IMR-90 (cell line): ENCODE data around the gene SYTL2. TPM values are rescaled to one million over a fixed set of nuclear protein-coding genes. Genes with fewer than 3 reads are reported as not detected.
A peak's percentile ranks its signal among the peaks of the same experiment; 100 is the strongest.

Source experiments
- ATAC-seq: fragments of 200-7000 bp; cut with Tn5 transposase; 2 replicates; pipeline ENCODE4 v1.9.1; 2020; ENCODE audit warnings: low read depth, mild to moderate bottlenecking, moderate library complexity
- BruUV-seq: library from RNA; stranded (reverse); fragments of 400-500 nt; replicated peaks from 2 replicates; lab custom pipeline; 2021; lab: Mats Ljungman, UMichigan
- CTCF ChIA-PET: fragments of 300-600 bp; formaldehyde crosslinking; extraction: SDS; loops from one replicate; lab custom pipeline; 2021; ENCODE audit warnings: antibody characterized with exemption; lab: Yijun Ruan, JAX
- POLR2A ChIA-PET: fragments of 300-600 bp; sonication (Branson Sonifier 250); formaldehyde crosslinking; loops from one replicate; lab custom pipeline; 2022; ENCODE audit warnings: antibody characterized with exemption; ENCODE audit not compliant: unreplicated experiment; lab: Charles Lee
- DNase-seq: peaks from one replicate; pipeline ENCODE4 v3.0.0; 2013
- H2AFZ ChIP-seq: replicated peaks from 2 replicates; pipeline ENCODE3; 2013; ENCODE audit warnings: low read length, mild to moderate bottlenecking; ENCODE audit not compliant: poor library complexity
- H2AK5ac ChIP-seq: 2 replicates; pipeline ENCODE4 v1.6.1; 2013; ENCODE audit warnings: low read depth, low read length, inconsistent platforms
- H2AK9ac ChIP-seq: replicated peaks from 2 replicates; pipeline ENCODE3; 2013; ENCODE audit warnings: mild to moderate bottlenecking, low read depth, low read length, moderate library complexity; ENCODE audit not compliant: poor library complexity
- H2BK120ac ChIP-seq: 2 replicates; pipeline ENCODE4 v1.6.1; 2013; ENCODE audit warnings: low read depth, low read length, inconsistent platforms
- H2BK15ac ChIP-seq: 3 replicates; pipeline ENCODE4 v1.6.1; 2013; ENCODE audit warnings: low read depth, low read length, inconsistent platforms
- H2BK20ac ChIP-seq: 2 replicates; pipeline ENCODE4 v1.6.1; 2013; ENCODE audit warnings: low read depth, mild to moderate bottlenecking, inconsistent platforms, low read length, moderate library complexity
- H2BK5ac ChIP-seq: 2 replicates; pipeline ENCODE4 v1.6.1; 2013; ENCODE audit warnings: mild to moderate bottlenecking, low read depth, low read length, inconsistent platforms; ENCODE audit not compliant: poor library complexity, severe bottlenecking
- H3K14ac ChIP-seq: replicated peaks from 2 replicates; pipeline ENCODE4 v1.6.1; 2013; ENCODE audit warnings: low read depth, low read length, inconsistent platforms
- H3K18ac ChIP-seq: 2 replicates; pipeline ENCODE4 v1.6.1; 2013; ENCODE audit warnings: low read depth, low read length, control low read depth
- H3K23ac ChIP-seq: 2 replicates; pipeline ENCODE4 v1.6.1; 2013; ENCODE audit warnings: low read depth, low read length, inconsistent platforms
- H3K27ac ChIP-seq: 2 replicates; pipeline ENCODE4 v1.5.1; 2013; ENCODE audit warnings: mild to moderate bottlenecking, control low read depth, low read length; ENCODE audit not compliant: insufficient read depth
- H3K27me3 ChIP-seq: 2 replicates; pipeline ENCODE4 v1.6.1; 2013; ENCODE audit warnings: low read length; ENCODE audit not compliant: control insufficient read depth, insufficient read depth
- H3K36me3 ChIP-seq: 2 replicates; pipeline ENCODE4 v1.6.1; 2013; ENCODE audit warnings: low read length, mixed read lengths; ENCODE audit not compliant: control insufficient read depth, insufficient read depth
- H3K4ac ChIP-seq: 2 replicates; pipeline ENCODE4 v1.6.1; 2013; ENCODE audit warnings: low read depth, low read length, inconsistent platforms
- H3K4me1 ChIP-seq: 2 replicates; pipeline ENCODE4 v1.6.1; 2013; ENCODE audit warnings: low read length, mixed read lengths; ENCODE audit not compliant: control insufficient read depth, insufficient read depth
- H3K4me2 ChIP-seq: 2 replicates; pipeline ENCODE4 v1.6.1; 2013; ENCODE audit warnings: low read depth, mild to moderate bottlenecking, control low read depth, low read length, moderate library complexity
- H3K4me3 ChIP-seq: 2 replicates; pipeline ENCODE4 v1.5.1; 2013; ENCODE audit warnings: low read depth, mild to moderate bottlenecking, control low read depth, low read length, moderate library complexity; ENCODE audit not compliant: insufficient read depth
- H3K56ac ChIP-seq: 2 replicates; pipeline ENCODE4 v1.6.1; 2013; ENCODE audit warnings: low read length, inconsistent platforms; ENCODE audit not compliant: insufficient read depth; ENCODE audit errors: extremely low read depth
- H3K79me1 ChIP-seq, 2 experiments: 2 replicates each; pipeline ENCODE4 v1.6.1; 2013; ENCODE audit warnings: low read length in 2 of 2, inconsistent platforms in 1 of 2, low read depth in 1 of 2
- H3K9ac ChIP-seq: 2 replicates; pipeline ENCODE4 v1.6.1; 2013; ENCODE audit warnings: low read depth, low read length, control low read depth
- H3K9me1 ChIP-seq: 2 replicates; pipeline ENCODE4 v1.6.1; 2013; ENCODE audit warnings: low read length, inconsistent platforms; ENCODE audit not compliant: insufficient read depth
- H3K9me3 ChIP-seq: 2 replicates; pipeline ENCODE4 v1.6.1; 2013; ENCODE audit warnings: low read length; ENCODE audit not compliant: control insufficient read depth, insufficient read depth
- H4K20me1 ChIP-seq: 2 replicates; pipeline ENCODE4 v1.6.1; 2013; ENCODE audit warnings: low read length, inconsistent platforms; ENCODE audit not compliant: insufficient read depth
- H4K5ac ChIP-seq: 2 replicates; pipeline ENCODE4 v1.6.1; 2013; ENCODE audit warnings: mild to moderate bottlenecking, low read depth, low read length, control low read depth
- H4K8ac ChIP-seq, 2 experiments: 2 replicates each; pipeline ENCODE4 v1.6.1; 2013; ENCODE audit warnings: low read depth in 2 of 2, low read length in 2 of 2, control low read depth in 1 of 2, inconsistent platforms in 1 of 2
- H4K91ac ChIP-seq: 2 replicates; pipeline ENCODE4 v1.6.1; 2013; ENCODE audit warnings: low read depth, low read length, inconsistent platforms; ENCODE audit not compliant: insufficient read depth
- BHLHE40 ChIP-seq: fragments of 150-350 bp; IDR thresholded peaks from 2 replicates; pipeline ENCODE4 v1.6.1; 2016; ENCODE audit warnings: mild to moderate bottlenecking, low read depth, low read length
- CEBPB ChIP-seq: IDR thresholded peaks from 2 replicates; pipeline ENCODE4 v1.6.1; 2012; ENCODE audit warnings: low read depth, low read length, improper control_type of control experiment
- CHD1 ChIP-seq: IDR thresholded peaks from 2 replicates; pipeline ENCODE4 v1.6.1; 2012; ENCODE audit warnings: low read depth, low read length, improper control_type of control experiment
- CTCF ChIP-seq: conservative IDR thresholded peaks from 2 replicates; pipeline ENCODE4 v1.5.1; 2012; ENCODE audit warnings: mild to moderate bottlenecking, low read depth, low read length, improper control_type of control experiment
- ELK1 ChIP-seq: fragments of 150-350 bp; IDR thresholded peaks from 2 replicates; pipeline ENCODE4 v1.6.1; 2016; ENCODE audit warnings: low read depth, mild to moderate bottlenecking, low read length, moderate library complexity, borderline replicate concordance
- FOS ChIP-seq: fragments of 150-350 bp; IDR thresholded peaks from 2 replicates; pipeline ENCODE4 v1.6.1; 2016; ENCODE audit warnings: low read depth, low read length
- MAFK ChIP-seq: IDR thresholded peaks from 2 replicates; pipeline ENCODE4 v1.6.1; 2012; ENCODE audit warnings: low read depth, low read length, improper control_type of control experiment
- MAZ ChIP-seq: IDR thresholded peaks from 2 replicates; pipeline ENCODE4 v1.6.1; 2012; ENCODE audit warnings: low read depth, mild to moderate bottlenecking, low read length, improper control_type of control experiment, moderate library complexity, borderline replicate concordance
- MXI1 ChIP-seq: IDR thresholded peaks from 2 replicates; pipeline ENCODE4 v1.6.1; 2012; ENCODE audit warnings: low read depth, mild to moderate bottlenecking, low read length, moderate library complexity, borderline replicate concordance
- NFE2L2 ChIP-seq: fragments of 150-350 bp; IDR thresholded peaks from 2 replicates; pipeline ENCODE4 v1.6.1; 2016; ENCODE audit warnings: low read depth, mild to moderate bottlenecking, low read length
- POLR2A ChIP-seq: IDR thresholded peaks from 2 replicates; pipeline ENCODE4 v1.6.1; 2012; ENCODE audit warnings: mild to moderate bottlenecking, low read depth, low read length
- RAD21 ChIP-seq: IDR thresholded peaks from 2 replicates; pipeline ENCODE4 v1.6.1; 2012; ENCODE audit warnings: low read length, improper control_type of control experiment
- RCOR1 ChIP-seq: IDR thresholded peaks from 2 replicates; pipeline ENCODE4 v1.6.1; 2012; ENCODE audit warnings: mild to moderate bottlenecking, low read length, improper control_type of control experiment; ENCODE audit not compliant: insufficient replicate concordance
- RFX5 ChIP-seq: IDR thresholded peaks from 2 replicates; pipeline ENCODE4 v1.8.0; 2012; ENCODE audit warnings: low read depth, mild to moderate bottlenecking, low read length, moderate library complexity
- SMC3 ChIP-seq: fragments of 150-350 bp; IDR thresholded peaks from 2 replicates; pipeline ENCODE4 v1.6.1; 2016; ENCODE audit warnings: low read depth, mild to moderate bottlenecking, antibody characterized with exemption, low read length, moderate library complexity
- WGBS, 2 experiments: methylation state at CpG; one replicate each; pipeline versions ENCODE4 v1.1.5 to v1.1.7; 2013; ENCODE audit warnings: missing lambda C conversion rate in 2 of 2; ENCODE audit not compliant: insufficient read length in 1 of 2; ENCODE audit errors: extremely low coverage in 2 of 2; 5-methylcytosine and 5-hydroxymethylcytosine counted together
- dilution Hi-C: fragments of 300-500 bp; cut with HindIII; formaldehyde crosslinking; loops from one replicate; pipeline ENCODE4 v1.14.3; 2018; ENCODE audit warnings: low sequenced_read_pairs; ENCODE audit not compliant: unreplicated experiment
- in situ Hi-C: fragments of 300-500 bp; cut with MboI; formaldehyde crosslinking; loops from 3 replicates; pipeline ENCODE4 v1.14.3; 2019; ENCODE audit warnings: low sequenced_read_pairs, inconsistent platforms, mixed read lengths
- intact Hi-C: fragments of 100-400 bp; cut with micrococcal nuclease; formaldehyde crosslinking; loops from 2 replicates; pipeline ENCODE4 v1.10.0; 2022
- polyA plus RNA-seq, 3 experiments: library from polyadenylated mRNA; depleted of rRNA; stranded (reverse); fragments of >200 nt; gene quantifications; 2 replicates each; pipeline ENCODE4 v1.2.3, GENCODE V29; 2012; ENCODE audit warnings: low replicate concordance in 1 of 3
- total RNA-seq: library from RNA; depleted of rRNA; stranded (reverse); fragments of >200 nt; gene quantifications from 2 replicates; pipeline ENCODE4 v1.2.3, GENCODE V29; 2012
- TF ChIP-seq, protein P1 (sequence below): fragments of 150-350 bp; IDR thresholded peaks from 2 replicates; pipeline ENCODE4 v1.6.1; 2017; ENCODE audit warnings: mild to moderate bottlenecking, antibody characterized with exemption, low read length, low read depth

The SYTL2 gene
- total and polyA plus RNA-seq, 2 of the 4 experiments (the other 2 are of a cell fraction), result 45.2 to 70.0 TPM

DNA sequence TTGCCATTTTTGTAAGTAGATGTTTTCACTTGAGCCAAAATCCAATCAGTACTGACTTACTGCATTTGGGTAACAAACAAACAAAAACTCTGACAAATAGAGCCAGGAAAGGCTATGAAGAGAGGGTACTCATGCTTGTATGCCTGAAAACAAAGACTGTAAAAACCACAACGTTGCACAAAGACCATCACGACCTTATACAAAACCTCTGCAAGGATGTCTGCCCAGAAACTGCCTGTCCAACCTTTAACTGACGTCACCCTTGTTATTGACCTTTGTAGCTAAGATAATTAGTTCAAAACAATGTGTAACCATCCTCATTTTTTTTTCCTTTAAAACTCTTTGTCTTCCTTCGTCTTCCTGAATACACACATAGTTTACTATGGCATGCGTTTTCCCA, 145.2 kb downstream of the SYTL2 start:
- H3K27ac ChIP-seq, result no peak overlapping the region
- WGBS, 2 experiments, result no CpG with 5 or more reads among the region's 5 CpGs
- no peak overlapping the region for H2BK20ac ChIP-seq
- H4K91ac ChIP-seq, result no peak overlapping the region
- DNase-seq (no peak), ATAC-seq (no peak)
- ChIA-PET POLR2A (no interaction called here), CTCF (no interaction called here)
- dilution Hi-C loops, result no loop called here
- in situ Hi-C loops, result no loop called here
- H3K4ac ChIP-seq, result 0 out of 2 replicates have a peak overlapping the region, but pooled peaks have one; percentile 1
- no peak overlapping the region for H2BK15ac ChIP-seq
- H4K8ac ChIP-seq, result peak overlapping the region; percentile 73 to 75
- H3K9me1 ChIP-seq, result no peaks in the 10 kb centered on the region
- no peak overlapping the region for H3K18ac ChIP-seq
- H4K20me1 ChIP-seq, result peaks cover 31% of the 10 kb centered on the region
- H2BK120ac ChIP-seq, result no peak overlapping the region
- TF ChIP-seq FOS, result no peak
- no peak for TF ChIP-seq MAZ
- TF ChIP-seq CTCF, result no peak
- TF ChIP-seq, protein P1, sequence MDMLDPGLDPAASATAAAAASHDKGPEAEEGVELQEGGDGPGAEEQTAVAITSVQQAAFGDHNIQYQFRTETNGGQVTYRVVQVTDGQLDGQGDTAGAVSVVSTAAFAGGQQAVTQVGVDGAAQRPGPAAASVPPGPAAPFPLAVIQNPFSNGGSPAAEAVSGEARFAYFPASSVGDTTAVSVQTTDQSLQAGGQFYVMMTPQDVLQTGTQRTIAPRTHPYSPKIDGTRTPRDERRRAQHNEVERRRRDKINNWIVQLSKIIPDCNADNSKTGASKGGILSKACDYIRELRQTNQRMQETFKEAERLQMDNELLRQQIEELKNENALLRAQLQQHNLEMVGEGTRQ, result no peak
- no peak for TF ChIP-seq MXI1
- TF ChIP-seq RAD21, result no peak
- TF ChIP-seq POLR2A, result no peak
- TF ChIP-seq RFX5, result no peak
- no peak for TF ChIP-seq ELK1
- no peak for TF ChIP-seq RCOR1
- TF ChIP-seq MAFK, result no peak
- TF ChIP-seq BHLHE40, result no peak
- TF ChIP-seq CEBPB, result no peak
- TF ChIP-seq NFE2L2, result no peak
- no peak for TF ChIP-seq SMC3
- no peak for TF ChIP-seq CHD1
- H3K4me2 ChIP-seq, result no peak overlapping the region
- H3K56ac ChIP-seq, result no peak overlapping the region
- BruUV-seq, result no TSS peak
- H3K27me3 ChIP-seq, result no peaks in the 10 kb centered on the region
- H3K14ac ChIP-seq, result no peak overlapping the region
- H2AFZ ChIP-seq, result no peak overlapping the region
- no peak overlapping the region for H3K4me3 ChIP-seq
- intact Hi-C loops, result loop anchor here (1.0 to 2.0 kb wide), 3 partner anchors 20 to 53 kb away; partner anchors contain the start of gene TMEM126B
- no peak overlapping the region for H3K23ac ChIP-seq
- no peaks in the 10 kb centered on the region for H3K9me3 ChIP-seq
- peak overlapping the region; percentile 95; the same call in 1 of the 2 replicates for H4K5ac ChIP-seq
- H2AK9ac ChIP-seq, result no peak overlapping the region
- no peaks in the 10 kb centered on the region; the same call in 1 of the 2 replicates for H3K4me1 ChIP-seq
- no peak overlapping the region for H2BK5ac ChIP-seq
- H3K36me3 ChIP-seq, result peaks cover 4% of the 10 kb centered on the region; the same call in 1 of the 2 replicates
- no peak overlapping the region for H2AK5ac ChIP-seq
- H3K79me1 ChIP-seq, result peaks cover 0 to 11% of the 10 kb centered on the region in 2 experiments; a peak in 1 of 4 replicates
- H3K9ac ChIP-seq, result no peak overlapping the region
